GM19467 (cell line): ENCODE measurements around the gene EVX1.

ENCODE experiments used
- ATAC-seq: cut with Tn5 transposase; IDR thresholded peaks from one replicate; pipeline ENCODE4 v1.9.1; 2021; ENCODE audit warnings: mild to moderate bottlenecking, moderate library complexity; ENCODE audit not compliant: unreplicated experiment

EVX1 gene

GRCh38 chr7:27224983-27225934 lies 17.3 kb upstream of the EVX1 start:
- ATAC-seq, result no peak

GRCh38 chr7:27229448-27229847 lies 13.2 kb upstream of the EVX1 start:
- ATAC-seq, result no peak

- no peak for ATAC-seq
These were observed 7.0 kb upstream of the EVX1 start for GRCh38 chr7:27235387-27236311.

- ATAC-seq, result no peak
These were observed 4.8 kb upstream of the EVX1 start for GRCh38 chr7:27237735-27238334.

GRCh38 chr7:27238979-27239386 lies 3.6 kb upstream of the EVX1 start:
- no peak for ATAC-seq

GRCh38 chr7:27239387-27240014 lies 3.1 kb upstream of the EVX1 start:
- no peak for ATAC-seq

GRCh38 chr7:27240015-27240731 lies 2.4 kb upstream of the EVX1 start:
- ATAC-seq, result no peak

- ATAC-seq, result no peak
These were observed 1.2 kb upstream of the EVX1 start for GRCh38 chr7:27241189-27242056.

GRCh38 chr7:27242154-27242553 lies 448 bp upstream of the EVX1 start:
- no peak for ATAC-seq

GRCh38 chr7:27243340-27244163 lies 950 bp downstream of the EVX1 start:
- no peak for ATAC-seq

- no peak for ATAC-seq
These were observed 2.0 kb downstream of the EVX1 start for GRCh38 chr7:27244488-27245123.

- ATAC-seq, result no peak
These were observed 2.7 kb downstream of the EVX1 start for GRCh38 chr7:27245124-27245797.

- no peak for ATAC-seq
These were observed 3.4 kb downstream of the EVX1 start for GRCh38 chr7:27245798-27246691.

GRCh38 chr7:27247000-27247399 lies 4.4 kb downstream of the EVX1 start:
- no peak for ATAC-seq

- ATAC-seq, result no peak
These were observed 5.1 kb downstream of the EVX1 start for GRCh38 chr7:27247452-27248426.
